DMS 273 (cell line): ENCODE results near the gene YEATS2.
"Not testable (repeated sequence)": the region's sequence is repeated elsewhere in the genome, so short reads cannot be mapped to it uniquely, and the experiment has no call there.

Source experiments
- DNase-seq: peaks from one replicate; lab custom pipeline; 2025; ENCODE audit not compliant: unreplicated experiment; lab: John Stamatoyannopoulos, UW

Gene YEATS2

GRCh38 chr3:183775781-183776180, 78.2 kb downstream of the YEATS2 start:
- no peak for DNase-seq

GRCh38 chr3:183776451-183776850, 78.9 kb downstream of the YEATS2 start:
- not testable (repeated sequence) for DNase-seq

- DNase-seq, result no peak
Measured at GRCh38 chr3:183777016-183777618, 79.5 kb downstream of the YEATS2 start.

- no peak for DNase-seq
Measured at GRCh38 chr3:183779896-183780465, 82.4 kb downstream of the YEATS2 start.

GRCh38 chr3:183781246-183781645, 83.6 kb downstream of the YEATS2 start:
- DNase-seq, result no peak

GRCh38 chr3:183782576-183783276, 85.1 kb downstream of the YEATS2 start:
- DNase-seq, result no peak

- not testable (repeated sequence) for DNase-seq
Measured at GRCh38 chr3:183784503-183784902, 86.9 kb downstream of the YEATS2 start.

GRCh38 chr3:183789826-183790225, 92.2 kb downstream of the YEATS2 start:
- no peak for DNase-seq

GRCh38 chr3:183790700-183791099, 93.1 kb downstream of the YEATS2 start:
- no peak for DNase-seq

GRCh38 chr3:183792976-183793375, 95.4 kb downstream of the YEATS2 start:
- no peak for DNase-seq

GRCh38 chr3:183794452-183794851, 96.9 kb downstream of the YEATS2 start:
- DNase-seq, result no peak

- DNase-seq, result no peak
Measured at GRCh38 chr3:183796372-183796771, 98.8 kb downstream of the YEATS2 start.

- DNase-seq, result no peak
Measured at GRCh38 chr3:183797996-183798395, 100.4 kb downstream of the YEATS2 start.

GRCh38 chr3:183799461-183799860, 101.9 kb downstream of the YEATS2 start:
- DNase-seq, result no peak

- DNase-seq, result no peak
Measured at GRCh38 chr3:183800243-183800863, 102.8 kb downstream of the YEATS2 start.

GRCh38 chr3:183801601-183802000, 104.0 kb downstream of the YEATS2 start:
- DNase-seq, result no peak

GRCh38 chr3:183802989-183803388, 105.4 kb downstream of the YEATS2 start:
- DNase-seq, result no peak

GRCh38 chr3:183807209-183807728, 109.7 kb downstream of the YEATS2 start:
- DNase-seq, result no peak

- DNase-seq, result no peak
Measured at GRCh38 chr3:183807881-183808280, 110.3 kb downstream of the YEATS2 start.

- DNase-seq, result no peak
Measured at GRCh38 chr3:183808355-183808754, 110.8 kb downstream of the YEATS2 start.

- DNase-seq, result no peak
Measured at GRCh38 chr3:183809270-183809669, 111.7 kb downstream of the YEATS2 start.
